Midbrain (tissue), 1 donor: ENCODE results near the gene FAM181A.

ENCODE experiments used
- DNase-seq: peaks from one replicate; lab custom pipeline; 2025; lab: John Stamatoyannopoulos, UW

Gene FAM181A

GRCh38 chr14:93950948-93951634, 23.9 kb downstream of the FAM181A start:
- no peak for DNase-seq

- DNase-seq = no peak
Measured at GRCh38 chr14:93951635-93952540, 24.7 kb downstream of the FAM181A start.

DNA sequence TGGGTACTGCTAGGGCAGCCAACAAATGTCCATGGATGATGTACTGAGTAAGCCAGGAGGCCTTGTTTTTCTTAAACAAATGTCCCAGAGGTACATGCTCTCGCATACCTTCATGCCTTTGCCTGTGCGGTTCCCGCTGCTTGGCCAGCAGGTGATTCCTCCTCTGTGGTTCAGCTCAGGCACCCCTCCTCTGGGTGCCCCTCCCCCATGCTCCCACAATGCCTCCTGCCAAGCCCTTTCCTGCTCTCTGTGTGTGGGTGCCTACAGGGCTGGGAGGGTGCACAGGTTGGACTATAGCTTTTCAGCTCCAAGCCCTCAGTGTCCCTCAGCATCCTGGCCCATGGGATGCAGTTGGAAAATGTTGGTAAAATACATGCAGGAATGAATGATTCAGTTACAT, 25.7 kb downstream of the FAM181A start:
- DNase-seq = no peak

DNA sequence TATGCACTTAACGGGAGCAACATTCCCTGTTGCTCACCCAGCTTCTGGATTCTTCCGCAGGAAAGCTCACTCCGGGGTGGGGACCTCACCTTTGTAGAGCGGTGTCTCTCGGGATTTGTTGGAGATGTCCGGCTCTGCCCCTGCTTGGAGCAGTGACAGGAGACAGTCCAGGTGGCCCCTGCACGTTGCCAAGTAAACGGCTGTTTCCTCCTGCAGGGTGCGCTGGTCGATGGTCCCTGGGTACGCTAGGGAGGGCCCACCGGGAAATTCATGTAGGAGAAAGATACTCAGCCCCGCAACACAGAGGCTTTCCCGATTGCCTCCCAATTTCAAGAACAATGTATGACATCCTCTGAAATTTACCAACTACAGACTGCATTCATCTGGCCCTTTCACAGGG, 26.1 kb downstream of the FAM181A start:
- DNase-seq = no peak

GRCh38 chr14:93953739-93954515, 26.8 kb downstream of the FAM181A start:
- no peak for DNase-seq

GRCh38 chr14:93954516-93954830, 27.3 kb downstream of the FAM181A start:
- no peak for DNase-seq

DNA sequence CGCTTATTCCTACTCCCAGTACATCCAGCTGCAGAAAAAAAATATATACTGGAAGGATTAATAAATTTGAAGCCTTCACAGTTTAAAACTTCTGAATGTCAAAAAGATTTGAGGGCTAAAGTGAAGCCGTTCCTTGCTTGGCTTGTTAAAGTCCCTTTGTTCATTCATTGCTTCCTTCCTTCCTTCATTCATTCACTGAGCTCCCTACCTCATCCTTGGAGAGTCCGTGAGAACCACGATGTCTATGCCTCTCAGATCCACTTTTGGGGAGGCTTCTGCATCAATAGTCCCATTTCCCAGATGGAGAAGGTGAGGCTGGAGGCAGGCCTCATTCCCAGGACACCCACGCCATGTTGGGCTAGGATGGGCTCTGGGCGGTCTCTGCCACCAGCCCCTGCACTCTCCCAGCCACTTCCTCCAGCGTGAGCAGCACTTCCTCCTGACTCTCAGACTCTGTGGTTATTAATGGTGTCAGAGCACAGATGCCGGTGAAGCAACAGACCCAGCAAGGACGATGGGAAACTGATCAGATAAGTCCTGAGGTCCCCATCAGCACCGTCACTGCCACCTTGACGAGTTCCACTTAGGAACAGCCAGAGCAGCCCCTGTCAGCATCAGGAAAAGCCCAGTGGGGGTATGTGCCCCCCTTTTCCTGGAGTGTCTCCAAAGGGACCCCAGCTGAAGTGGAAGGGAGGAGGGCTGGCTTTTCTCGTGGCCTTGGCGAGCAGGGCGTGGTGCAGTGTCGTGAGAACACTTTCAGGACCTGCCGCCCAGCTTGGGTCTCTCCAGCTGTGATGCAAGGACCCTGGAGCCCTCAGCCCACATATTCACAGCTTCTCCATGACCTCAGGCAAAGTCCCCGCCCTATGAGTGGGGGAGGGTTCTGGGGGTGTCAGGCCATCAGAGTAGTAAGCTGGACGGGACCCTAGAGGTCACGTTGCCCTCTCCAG, 28.0 kb downstream of the FAM181A start:
- DNase-seq = no peak

- no peak for DNase-seq
Measured at GRCh38 chr14:93955850-93956481, 28.8 kb downstream of the FAM181A start.

DNA sequence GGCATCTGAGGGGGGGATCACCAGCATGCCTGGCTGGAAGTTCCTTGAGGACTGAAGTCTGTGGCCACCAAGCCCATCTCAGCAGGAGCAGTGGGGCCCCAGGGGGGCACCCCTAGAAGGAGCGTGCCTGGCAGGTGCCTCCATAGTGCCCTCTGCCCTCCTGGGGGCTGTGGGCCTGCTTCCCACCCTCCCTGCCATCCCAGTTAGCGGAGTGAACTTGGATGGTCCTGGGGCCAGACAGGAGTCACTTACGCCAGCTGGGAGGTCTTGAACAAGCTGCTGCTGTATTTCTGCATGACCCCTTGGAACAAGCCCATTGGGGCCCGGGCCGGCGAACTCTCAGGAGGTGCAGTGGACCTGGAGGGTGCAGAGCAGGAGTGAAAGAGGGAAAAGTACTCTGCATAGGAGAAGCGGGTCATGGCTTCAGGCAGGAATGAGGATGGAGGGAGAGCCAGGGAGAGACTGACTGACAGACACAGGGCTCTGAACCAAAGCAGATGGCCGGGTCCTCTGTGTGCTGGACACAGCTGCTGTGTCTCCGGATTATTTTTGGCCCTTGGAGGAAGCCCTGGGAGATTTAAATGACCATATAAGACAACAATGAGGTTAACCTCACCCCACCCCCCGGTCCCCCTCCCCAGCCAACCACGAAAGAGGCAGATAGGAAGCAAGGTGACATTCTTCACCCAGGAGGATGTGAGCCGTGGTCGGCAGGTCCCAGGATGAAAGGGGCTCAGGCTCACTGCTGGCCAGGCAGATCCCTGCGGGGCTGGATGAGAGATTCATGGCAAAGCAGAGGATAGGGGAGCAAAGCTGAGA, 29.6 kb downstream of the FAM181A start:
- no peak for DNase-seq

DNA sequence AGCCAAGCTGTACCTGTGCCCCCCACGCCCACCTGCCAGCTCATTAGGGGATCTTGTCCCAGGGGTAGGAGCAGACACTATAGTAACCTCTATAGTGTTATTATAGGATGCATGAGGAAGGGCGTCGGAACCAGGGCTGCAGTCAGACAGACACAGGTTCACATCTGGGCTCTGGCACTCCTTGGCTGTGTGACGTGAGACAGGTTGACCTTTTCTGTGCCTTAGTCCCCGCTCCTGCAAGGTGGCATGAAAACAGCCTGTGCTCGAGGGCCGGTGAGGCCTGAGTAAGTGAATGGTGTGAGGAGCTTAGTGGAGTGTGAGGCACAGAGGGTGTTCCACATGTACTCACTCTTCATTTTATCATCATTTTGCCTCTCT, 30.2 kb downstream of the FAM181A start:
- DNase-seq = no peak

DNA sequence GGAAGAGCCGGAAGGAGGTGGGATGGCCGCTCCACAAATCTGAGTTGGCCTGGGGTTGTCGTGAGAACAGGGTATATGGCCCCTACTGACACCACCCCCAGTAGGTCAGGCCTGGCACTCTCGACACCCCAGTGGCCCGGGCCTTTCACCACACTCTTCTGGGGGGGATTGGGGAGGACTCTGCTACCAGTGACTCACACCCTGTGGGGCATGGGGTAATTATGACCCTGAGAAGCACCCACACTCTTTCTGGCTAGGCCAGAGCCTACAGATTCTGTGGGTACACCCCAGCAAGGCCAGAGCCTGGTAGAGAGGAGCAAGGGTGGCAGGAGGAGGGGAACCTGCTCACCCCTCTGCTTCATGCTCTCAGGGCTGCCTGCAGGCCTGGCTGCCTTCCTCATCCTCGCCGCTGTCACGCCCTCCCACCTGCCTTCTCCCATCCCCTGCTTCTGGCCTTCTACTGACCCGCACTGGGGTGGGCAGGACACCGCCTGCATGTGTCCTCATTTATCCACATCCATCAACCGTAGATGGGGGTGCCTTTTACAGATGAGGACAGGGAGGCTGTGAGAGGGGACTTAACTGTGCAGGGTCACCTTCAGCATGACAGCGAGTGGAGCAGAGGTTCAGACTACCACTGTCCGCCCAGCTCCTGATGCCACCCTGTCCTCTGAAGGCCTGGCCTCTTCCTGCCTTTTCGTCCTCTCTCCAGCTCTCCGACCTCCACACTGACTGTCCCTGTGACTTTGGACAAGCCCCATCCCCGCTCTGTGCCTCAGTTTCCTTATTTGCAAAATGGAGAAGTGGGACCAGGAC, 30.8 kb downstream of the FAM181A start:
- no peak for DNase-seq

GRCh38 chr14:93958567-93959238, 31.6 kb downstream of the FAM181A start:
- no peak for DNase-seq

DNA sequence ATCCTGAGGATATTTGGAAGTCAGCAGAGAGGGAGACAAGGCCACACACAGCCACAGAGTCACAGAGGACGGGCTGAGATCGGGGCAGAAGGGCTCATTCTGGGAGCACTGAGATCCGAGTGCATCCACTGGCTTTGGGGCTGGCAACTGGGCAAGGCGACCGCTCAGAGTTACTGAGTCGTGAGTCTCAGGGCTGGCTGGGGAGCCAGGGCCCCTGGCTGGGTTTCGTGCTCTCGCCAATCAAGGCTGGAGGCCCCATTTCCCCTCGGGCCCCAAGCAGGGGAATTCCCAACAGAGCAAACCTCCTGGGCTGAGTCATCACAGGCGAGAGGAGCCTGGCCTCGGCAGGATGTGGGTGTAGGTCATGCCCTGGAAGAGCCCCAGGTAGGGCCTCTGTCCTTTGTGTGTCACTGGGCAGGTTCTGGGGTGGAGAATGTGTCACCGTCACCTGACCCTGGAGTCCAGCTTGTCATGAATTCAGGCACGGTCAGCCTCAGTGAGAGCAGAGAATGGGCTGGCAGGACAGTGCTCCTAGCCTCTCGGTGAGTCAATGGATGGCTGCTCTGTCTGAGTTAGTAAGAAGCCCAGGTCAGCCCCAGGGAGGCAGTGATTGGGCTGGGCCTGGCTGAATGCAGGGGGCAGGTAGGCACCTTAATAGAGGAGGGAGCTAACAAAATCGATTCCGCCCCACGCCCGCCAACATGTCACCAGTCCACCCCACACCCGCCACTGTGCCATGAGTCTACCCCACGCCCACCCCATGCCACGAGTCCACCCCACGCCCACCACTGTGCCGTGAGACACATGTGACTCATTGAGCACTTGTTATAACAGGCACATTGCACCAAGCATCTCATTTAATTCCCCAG, 32.3 kb downstream of the FAM181A start:
- no peak for DNase-seq

DNA sequence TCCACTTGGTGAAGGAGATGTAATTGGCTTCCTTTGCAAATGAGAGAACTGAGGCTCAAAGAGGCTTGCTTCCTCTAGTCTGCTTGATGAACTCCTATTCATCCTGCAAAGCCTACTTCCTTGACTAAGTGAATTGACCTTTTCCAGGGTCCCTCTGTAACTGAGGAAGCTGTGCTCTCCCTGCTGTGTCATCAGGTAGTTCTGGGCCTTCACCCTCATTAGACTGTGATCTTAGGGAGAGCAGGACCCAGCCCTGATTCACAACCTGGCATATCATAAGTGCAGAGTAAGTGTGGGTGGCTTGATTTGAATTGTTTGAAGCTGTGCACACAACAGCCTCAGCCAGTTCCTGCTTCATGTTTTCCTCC, 32.9 kb downstream of the FAM181A start:
- DNase-seq = no peak

- DNase-seq = no peak
Measured at GRCh38 chr14:93960774-93961438, 33.8 kb downstream of the FAM181A start.

- no peak for DNase-seq
Measured at GRCh38 chr14:93961620-93962019, 34.5 kb downstream of the FAM181A start.
